Fibroblast of lung (primary cell): ENCODE data around the gene TRIM62. TPM values are rescaled to one million over a fixed set of nuclear protein-coding genes. Genes with fewer than 3 reads are reported as not detected.

Experiments
- DNase-seq, 2 donors: peaks; one replicate each; pipeline versions ENCODE4 v3.0.0 to v3.0.0-alpha.2; 2010; ENCODE audit warnings: low read depth in 2 of 2
- H2AFZ ChIP-seq: 2 replicates; pipeline ENCODE4 v1.5.1; 2012; ENCODE audit warnings: low read length, control low read depth, inconsistent platforms
- H3K27ac ChIP-seq: 2 replicates; pipeline ENCODE4 v1.5.1; 2011; ENCODE audit warnings: low read length, control low read depth; ENCODE audit not compliant: insufficient read depth
- H3K27me3 ChIP-seq: 2 replicates; pipeline ENCODE4 v1.5.1; 2011; ENCODE audit warnings: mild to moderate bottlenecking, low read length; ENCODE audit not compliant: control insufficient read depth, insufficient read depth
- H3K36me3 ChIP-seq: 2 replicates; pipeline ENCODE4 v1.5.1; 2011; ENCODE audit warnings: low read length; ENCODE audit not compliant: control insufficient read depth, insufficient read depth
- H3K4me1 ChIP-seq: 2 replicates; pipeline ENCODE4 v1.5.1; 2011; ENCODE audit warnings: low read length; ENCODE audit not compliant: control insufficient read depth, insufficient read depth; ENCODE audit errors: extremely low read depth
- H3K4me2 ChIP-seq: 2 replicates; pipeline ENCODE4 v1.5.1; 2011; ENCODE audit warnings: low read length, control low read depth; ENCODE audit not compliant: insufficient read depth; ENCODE audit errors: extremely low read depth
- H3K4me3 ChIP-seq, 4 experiments: fragments of 200-600 bp in 1 of 4; sonication (generic) in 1 of 4; replicated peaks in 1 of 4; 2 replicates each; pipeline ENCODE4 v1.5.1; 2011 to 2016; ENCODE audit warnings: low read length in 4 of 4, low read depth in 3 of 4, mild to moderate bottlenecking in 3 of 4, control low read depth in 2 of 4, inconsistent platforms in 1 of 4, mixed read lengths in 1 of 4; ENCODE audit not compliant: insufficient read depth in 1 of 4; ENCODE audit errors: control extremely low read depth in 1 of 4
- H3K79me2 ChIP-seq: 2 replicates; pipeline ENCODE4 v1.5.1; 2012; ENCODE audit warnings: mild to moderate bottlenecking, low read length, inconsistent platforms; ENCODE audit not compliant: control insufficient read depth, insufficient read depth
- H3K9ac ChIP-seq: 2 replicates; pipeline ENCODE4 v1.5.1; 2011; ENCODE audit warnings: mild to moderate bottlenecking, low read length, control low read depth; ENCODE audit not compliant: insufficient read depth
- H3K9me3 ChIP-seq: 2 replicates; pipeline ENCODE4 v1.5.1; 2012; ENCODE audit warnings: low read depth, low read length; ENCODE audit not compliant: control insufficient read depth, insufficient read depth
- H4K20me1 ChIP-seq: 2 replicates; pipeline ENCODE4 v1.5.1; 2011; ENCODE audit warnings: low read length; ENCODE audit not compliant: control insufficient read depth, insufficient read depth; ENCODE audit errors: extremely low read depth
- EZH2 ChIP-seq: IDR thresholded peaks from 2 replicates; pipeline ENCODE4 v1.5.1; 2012; ENCODE audit warnings: low read length, control low read depth, mild to moderate bottlenecking; ENCODE audit errors: missing control alignments
- polyA plus RNA-seq, 2 donors: library from polyadenylated mRNA; depleted of rRNA in 1 of 2; stranded (reverse) in 1 of 2; unstranded in 1 of 2; fragments of >200 nt; gene quantifications; 2 replicates each; pipeline ENCODE4 v1.2.1, GENCODE V29; 2011 to 2012; ENCODE audit warnings: missing spikeins in 1 of 2
- total RNA-seq: library from RNA; depleted of rRNA; stranded (reverse); fragments of >200 nt; gene quantifications from 2 replicates; pipeline ENCODE4 v1.2.1, GENCODE V29; 2014
- TF ChIP-seq, protein P1 (sequence below), 2 donors: IDR thresholded peaks in 1 of 2; conservative IDR thresholded peaks in 1 of 2; 1 replicate in 1 of 2; 2 replicates in 1 of 2; pipeline ENCODE4 v1.5.1; 2011 to 2012; ENCODE audit warnings: low read length in 2 of 2, control low read depth in 1 of 2, inconsistent platforms in 1 of 2, low read depth in 1 of 2, mild to moderate bottlenecking in 1 of 2

TRIM62 gene
- total and polyA plus RNA-seq, 2 donors (not counting 1 experiment from before 2014, with no cell fraction given), result 1.8 to 2.4 TPM

- Histone ChIP-seq H3K4me1 (no peaks in the 10 kb centered on the region), H4K20me1 (no peaks in the 10 kb centered on the region), H3K9me3 (no peaks in the 10 kb centered on the region), H3K36me3 (no peaks in the 10 kb centered on the region), H2AFZ (no peak overlapping the region), H3K4me2 (no peak overlapping the region), H3K4me3 (no peak overlapping the region), H3K79me2 (no peaks in the 10 kb centered on the region), H3K27me3 (no peaks in the 10 kb centered on the region), H3K27ac (no peak overlapping the region), H3K9ac (no peak overlapping the region)
- peak in 1 of 2 donors; percentile 16 for DNase-seq
- TF ChIP-seq, protein P1, sequence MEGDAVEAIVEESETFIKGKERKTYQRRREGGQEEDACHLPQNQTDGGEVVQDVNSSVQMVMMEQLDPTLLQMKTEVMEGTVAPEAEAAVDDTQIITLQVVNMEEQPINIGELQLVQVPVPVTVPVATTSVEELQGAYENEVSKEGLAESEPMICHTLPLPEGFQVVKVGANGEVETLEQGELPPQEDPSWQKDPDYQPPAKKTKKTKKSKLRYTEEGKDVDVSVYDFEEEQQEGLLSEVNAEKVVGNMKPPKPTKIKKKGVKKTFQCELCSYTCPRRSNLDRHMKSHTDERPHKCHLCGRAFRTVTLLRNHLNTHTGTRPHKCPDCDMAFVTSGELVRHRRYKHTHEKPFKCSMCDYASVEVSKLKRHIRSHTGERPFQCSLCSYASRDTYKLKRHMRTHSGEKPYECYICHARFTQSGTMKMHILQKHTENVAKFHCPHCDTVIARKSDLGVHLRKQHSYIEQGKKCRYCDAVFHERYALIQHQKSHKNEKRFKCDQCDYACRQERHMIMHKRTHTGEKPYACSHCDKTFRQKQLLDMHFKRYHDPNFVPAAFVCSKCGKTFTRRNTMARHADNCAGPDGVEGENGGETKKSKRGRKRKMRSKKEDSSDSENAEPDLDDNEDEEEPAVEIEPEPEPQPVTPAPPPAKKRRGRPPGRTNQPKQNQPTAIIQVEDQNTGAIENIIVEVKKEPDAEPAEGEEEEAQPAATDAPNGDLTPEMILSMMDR (conservative IDR thresholded peaks at IDR 0.05 in 1 of 2, IDR thresholded peaks at IDR 0.05 in 1 of 2; ENCODE audit: low read depth in 1 of 2, low read length in 2 of 2), result no peak
- TF ChIP-seq EZH2, result no peak
Observed at GRCh38 chr1:33221385-33221758, 39.5 kb upstream of the TRIM62 start.

DNA sequence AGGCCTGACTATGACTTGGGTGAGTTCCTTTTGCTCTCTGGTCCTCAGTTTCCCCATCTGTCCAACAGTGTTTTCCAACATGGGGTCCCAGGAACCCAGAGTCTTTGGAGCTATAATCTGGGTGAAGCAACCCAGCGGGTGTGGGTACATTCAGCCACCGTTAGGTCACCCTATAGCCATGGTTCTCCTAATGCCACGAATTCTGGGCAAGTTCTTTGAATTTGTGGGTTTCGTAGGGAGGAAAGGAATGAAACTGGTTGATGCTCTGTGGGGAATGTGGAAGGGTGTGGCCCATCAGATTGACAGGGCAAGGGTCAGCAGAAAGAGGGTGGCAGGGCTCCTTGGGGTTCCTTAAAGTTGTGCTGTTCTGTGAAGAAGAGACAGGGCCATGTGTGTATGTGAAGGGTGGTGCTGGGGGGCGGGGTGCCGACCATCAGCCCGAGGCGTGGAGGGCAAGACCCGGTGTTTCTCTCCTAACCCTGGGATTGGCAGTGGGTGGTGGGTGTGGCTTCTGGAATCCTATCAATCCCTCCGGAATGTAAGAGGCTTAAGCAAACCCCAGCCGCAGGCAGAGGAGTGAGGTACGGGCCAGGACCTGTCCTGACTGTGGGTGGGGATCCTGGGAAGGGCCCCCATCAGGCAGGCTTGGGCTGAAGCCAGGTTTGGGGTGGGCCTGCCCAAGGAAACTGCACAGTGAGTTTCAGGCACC, 39.0 kb upstream of the TRIM62 start:
- Histone ChIP-seq H3K4me3 (no peak overlapping the region), H3K4me1 (no peaks in the 10 kb centered on the region), H3K9me3 (no peaks in the 10 kb centered on the region), H3K36me3 (no peaks in the 10 kb centered on the region), H3K27ac (no peak overlapping the region), H3K4me2 (no peak overlapping the region), H2AFZ (no peak overlapping the region), H3K27me3 (no peaks in the 10 kb centered on the region), H3K9ac (no peak overlapping the region), H4K20me1 (no peaks in the 10 kb centered on the region), H3K79me2 (no peaks in the 10 kb centered on the region)
- peak in 1 of 2 donors; percentile 61 for DNase-seq
- no peak for TF ChIP-seq EZH2
- TF ChIP-seq, protein P1 (conservative IDR thresholded peaks at IDR 0.05 in 1 of 2, IDR thresholded peaks at IDR 0.05 in 1 of 2; ENCODE audit: low read depth in 1 of 2, low read length in 2 of 2), result no peak

DNA sequence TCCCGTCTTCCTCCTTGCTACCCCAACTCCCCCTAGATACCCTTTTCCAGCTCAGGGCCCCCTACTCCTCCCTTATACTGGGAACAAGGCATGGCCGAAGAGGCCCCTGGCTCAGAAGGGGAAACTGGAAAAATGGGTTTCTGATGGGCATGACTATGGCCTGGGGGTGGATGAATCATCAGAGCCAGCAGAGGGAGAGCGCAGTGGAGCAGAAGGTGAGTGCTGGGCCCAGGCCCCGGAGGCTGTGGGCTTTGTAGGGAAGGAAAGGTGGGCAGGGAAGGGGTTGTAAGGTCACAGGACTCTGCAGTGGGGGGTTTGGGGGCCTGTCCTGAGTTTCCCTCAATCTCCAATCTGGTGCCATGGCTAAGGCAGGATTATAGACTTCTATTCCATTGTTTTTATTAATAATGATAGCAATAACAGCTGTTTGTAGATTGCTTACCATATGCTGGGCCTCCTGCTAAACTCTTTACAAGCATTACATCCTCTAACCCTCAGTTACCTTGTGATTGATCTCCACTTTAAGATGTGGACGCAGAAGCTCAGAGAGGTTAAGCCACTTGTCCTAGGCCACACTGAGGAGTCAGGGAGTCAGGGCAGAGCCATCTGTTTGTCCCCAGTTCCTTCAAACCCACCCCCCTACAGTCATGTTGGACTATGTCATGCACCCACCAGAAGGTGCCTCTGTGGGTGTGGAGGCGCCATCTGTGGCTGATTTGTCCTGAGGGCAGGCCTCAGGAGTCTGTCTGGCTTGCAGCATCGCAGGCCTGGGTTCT, 38.2 kb upstream of the TRIM62 start:
- no peak overlapping the region for H3K4me2 ChIP-seq
- no peaks in the 10 kb centered on the region for H4K20me1 ChIP-seq
- no peak overlapping the region for H3K27ac ChIP-seq
- TF ChIP-seq, protein P1 (conservative IDR thresholded peaks at IDR 0.05 in 1 of 2, IDR thresholded peaks at IDR 0.05 in 1 of 2; ENCODE audit: low read depth in 1 of 2, low read length in 2 of 2), result no peak
- no peak for TF ChIP-seq EZH2
- DNase-seq, result peak in 1 of 2 donors; percentile 62
- H3K9me3 ChIP-seq, result no peaks in the 10 kb centered on the region
- H2AFZ ChIP-seq, result no peak overlapping the region
- no peaks in the 10 kb centered on the region for H3K79me2 ChIP-seq
- no peak overlapping the region for H3K4me3 ChIP-seq
- no peaks in the 10 kb centered on the region for H3K27me3 ChIP-seq
- H3K36me3 ChIP-seq, result no peaks in the 10 kb centered on the region
- no peaks in the 10 kb centered on the region for H3K4me1 ChIP-seq
- no peak overlapping the region for H3K9ac ChIP-seq
